BJ (cell line): ENCODE data around the gene GLTPD2. TPM values are rescaled to one million over a fixed set of nuclear protein-coding genes. Genes with fewer than 3 reads are reported as not detected.

Experiments used
- CTCF ChIA-PET: fragments of 350-600 bp; formaldehyde crosslinking; extraction: SDS; loops from one replicate; lab custom pipeline; 2021; ENCODE audit warnings: antibody characterized with exemption, inconsistent platforms; lab: Yijun Ruan, JAX
- POLR2A ChIA-PET: fragments of 300-600 bp; sonication (Branson Sonifier 250); formaldehyde crosslinking; extraction: SDS; loops from one replicate; lab custom pipeline; 2021; ENCODE audit warnings: antibody characterized with exemption; lab: Charles Lee
- DNase-seq: peaks from one replicate; pipeline ENCODE4 v3.0.0-alpha.2; 2011; ENCODE audit warnings: low read depth
- H3K27me3 ChIP-seq: 2 replicates; pipeline ENCODE4 v1.6.0; 2011; ENCODE audit warnings: low read length; ENCODE audit not compliant: control insufficient read depth, insufficient read depth
- H3K36me3 ChIP-seq: 2 replicates; pipeline ENCODE4 v1.5.1; 2011; ENCODE audit warnings: low read length; ENCODE audit not compliant: control insufficient read depth, insufficient read depth
- H3K4me3 ChIP-seq: 2 replicates; pipeline ENCODE4 v1.5.1; 2011; ENCODE audit warnings: low read depth, mild to moderate bottlenecking, control low read depth, low read length
- polyA plus RNA-seq: library from polyadenylated mRNA; depleted of rRNA; stranded (reverse); fragments of >200 nt; gene quantifications from 2 replicates; pipeline ENCODE4 v1.2.3, GENCODE V29; 2011
- TF ChIP-seq, protein P1 (sequence below): IDR thresholded peaks from 2 replicates; pipeline ENCODE4 v1.5.1; 2011; ENCODE audit warnings: low read depth, mild to moderate bottlenecking, control low read depth, inconsistent platforms, low read length, moderate library complexity; ENCODE audit not compliant: insufficient read depth

The GLTPD2 gene
- polyA plus RNA-seq, 1 experiment, result not detected

DNA sequence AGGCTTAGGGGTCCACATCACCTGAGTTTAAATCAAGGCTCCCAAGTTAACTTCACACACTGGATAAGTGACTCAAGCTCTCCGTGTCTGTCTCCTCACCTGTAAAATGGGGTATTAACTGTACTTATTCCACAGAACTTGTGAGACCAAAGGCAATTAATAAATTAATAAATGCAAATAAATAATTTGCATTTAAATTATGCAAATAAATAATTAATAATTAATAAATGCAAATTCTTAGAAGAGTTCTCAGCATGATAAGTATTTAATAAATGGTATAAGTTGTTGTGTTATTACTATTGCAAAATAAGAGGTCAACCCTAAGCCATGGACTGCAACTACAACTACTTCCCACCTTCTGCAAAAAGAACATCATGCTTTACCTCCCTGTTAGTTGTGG, 35.4 kb upstream of the GLTPD2 start:
- POLR2A ChIA-PET, result no interaction called here
- peaks cover 11% of the 10 kb centered on the region for H3K27me3 ChIP-seq
- CTCF ChIA-PET, result no interaction called here
- DNase-seq, result no peak
- H3K36me3 ChIP-seq, result no peaks in the 10 kb centered on the region
- TF ChIP-seq, protein P1, sequence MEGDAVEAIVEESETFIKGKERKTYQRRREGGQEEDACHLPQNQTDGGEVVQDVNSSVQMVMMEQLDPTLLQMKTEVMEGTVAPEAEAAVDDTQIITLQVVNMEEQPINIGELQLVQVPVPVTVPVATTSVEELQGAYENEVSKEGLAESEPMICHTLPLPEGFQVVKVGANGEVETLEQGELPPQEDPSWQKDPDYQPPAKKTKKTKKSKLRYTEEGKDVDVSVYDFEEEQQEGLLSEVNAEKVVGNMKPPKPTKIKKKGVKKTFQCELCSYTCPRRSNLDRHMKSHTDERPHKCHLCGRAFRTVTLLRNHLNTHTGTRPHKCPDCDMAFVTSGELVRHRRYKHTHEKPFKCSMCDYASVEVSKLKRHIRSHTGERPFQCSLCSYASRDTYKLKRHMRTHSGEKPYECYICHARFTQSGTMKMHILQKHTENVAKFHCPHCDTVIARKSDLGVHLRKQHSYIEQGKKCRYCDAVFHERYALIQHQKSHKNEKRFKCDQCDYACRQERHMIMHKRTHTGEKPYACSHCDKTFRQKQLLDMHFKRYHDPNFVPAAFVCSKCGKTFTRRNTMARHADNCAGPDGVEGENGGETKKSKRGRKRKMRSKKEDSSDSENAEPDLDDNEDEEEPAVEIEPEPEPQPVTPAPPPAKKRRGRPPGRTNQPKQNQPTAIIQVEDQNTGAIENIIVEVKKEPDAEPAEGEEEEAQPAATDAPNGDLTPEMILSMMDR, result no peak
- no peak overlapping the region for H3K4me3 ChIP-seq

DNA sequence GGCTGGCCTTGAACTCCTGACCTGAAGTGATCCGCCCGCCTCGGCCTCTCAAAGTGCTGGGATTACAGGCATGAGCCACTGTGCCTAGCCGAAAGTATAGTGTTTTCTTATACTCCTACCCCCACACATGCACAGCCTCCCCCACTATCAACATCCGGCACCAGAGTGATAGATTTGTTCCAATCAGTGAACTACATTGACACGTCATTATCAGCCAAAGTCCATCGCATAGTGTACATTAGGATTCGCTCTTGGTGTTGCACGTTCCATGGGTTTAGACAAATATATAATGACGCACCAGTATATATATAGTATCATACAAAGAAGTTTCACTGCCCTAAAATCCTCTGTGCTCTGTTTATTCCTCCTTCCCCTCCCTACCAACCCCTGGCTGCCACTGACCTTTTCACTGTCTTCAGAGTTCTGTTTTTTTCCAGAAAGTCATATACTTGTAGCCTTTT, 29.0 kb upstream of the GLTPD2 start:
- no peak overlapping the region for H3K4me3 ChIP-seq
- POLR2A ChIA-PET, result no interaction called here

DNA sequence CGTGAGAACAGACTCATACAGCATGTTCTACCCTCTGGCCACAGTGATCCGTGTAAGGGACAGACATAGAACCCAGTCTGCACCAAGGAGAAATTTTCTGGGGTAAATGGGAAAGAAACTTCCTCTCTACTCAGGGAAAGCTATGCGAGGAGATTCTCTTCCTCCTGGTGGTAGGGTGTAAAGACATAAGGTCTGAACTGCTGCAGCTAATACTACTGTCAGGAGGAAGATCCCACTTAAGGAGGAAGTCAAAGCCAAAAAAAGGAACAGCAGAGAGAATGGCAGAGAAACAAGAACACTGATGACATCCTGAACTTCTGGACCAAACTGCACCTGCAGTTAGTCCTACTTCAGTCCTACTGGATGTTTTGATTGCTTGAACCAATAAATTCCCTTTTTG, 24.2 kb upstream of the GLTPD2 start:
- POLR2A ChIA-PET, result no interaction called here

More for the DNA sequence above, 29.0 kb upstream of the GLTPD2 start:
- CTCF ChIA-PET, result no interaction called here
- DNase-seq, result no peak
- H3K27me3 ChIP-seq, result peaks cover 8% of the 10 kb centered on the region
- H3K36me3 ChIP-seq, result no peaks in the 10 kb centered on the region
- TF ChIP-seq, protein P1, result no peak

DNA sequence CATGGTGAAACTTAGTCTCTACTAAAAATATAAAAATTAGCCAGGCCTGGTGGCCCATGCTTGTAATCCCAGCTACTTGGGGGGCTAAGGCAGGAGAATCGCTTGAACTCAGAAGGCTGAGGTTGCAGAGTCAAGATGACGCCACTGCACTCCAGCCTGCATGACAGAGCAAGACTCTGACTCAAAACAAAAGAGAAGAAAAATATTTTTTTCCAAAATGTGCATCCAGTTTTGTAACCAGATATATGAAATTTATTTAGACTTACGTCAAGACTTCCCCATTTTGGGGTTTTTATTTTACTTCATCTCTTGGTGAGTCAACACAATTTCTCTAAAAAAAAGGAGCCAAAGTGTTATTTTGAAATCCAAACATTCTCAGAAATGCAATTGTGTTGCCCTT, 22.6 kb upstream of the GLTPD2 start:
- DNase-seq, result no peak
- Histone ChIP-seq H3K27me3 (peaks cover 3% of the 10 kb centered on the region; the same call in 1 of the 2 replicates), H3K36me3 (no peaks in the 10 kb centered on the region), H3K4me3 (no peak overlapping the region)
- TF ChIP-seq, protein P1, result no peak
- ChIA-PET POLR2A (no interaction called here), CTCF (no interaction called here)

More for the DNA sequence above, 24.2 kb upstream of the GLTPD2 start:
- Histone ChIP-seq H3K27me3 (peaks cover 7% of the 10 kb centered on the region), H3K36me3 (no peaks in the 10 kb centered on the region), H3K4me3 (no peak overlapping the region)
- CTCF ChIA-PET, result interaction anchor here (1.0 kb wide), 1 partner anchor 10 kb away, joined by 3 read pairs; no protein-coding TSS in a partner anchor
- DNase-seq, result no peak
- TF ChIP-seq, protein P1, result no peak

DNA sequence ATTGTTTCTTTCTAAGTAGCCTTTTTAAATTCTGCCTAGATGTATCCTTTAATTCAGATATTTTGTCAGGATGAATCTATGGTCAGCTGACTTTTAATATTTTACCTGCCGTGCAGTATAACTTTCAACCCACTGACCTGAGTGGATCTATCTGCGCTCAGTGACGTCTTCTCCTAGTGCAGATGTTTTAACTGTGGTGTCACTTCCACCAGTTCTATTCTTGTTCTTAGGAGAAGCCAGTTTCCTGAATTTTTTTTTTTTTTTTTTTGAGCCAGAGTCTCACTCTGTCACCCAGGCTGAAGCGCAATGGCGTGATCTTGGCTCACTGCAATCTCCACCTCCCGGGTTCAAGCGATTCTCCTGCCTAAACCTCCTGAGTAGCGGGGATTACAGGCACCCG, 22.0 kb upstream of the GLTPD2 start:
- POLR2A ChIA-PET, result no interaction called here
- CTCF ChIA-PET, result interaction anchor here (0.6 kb wide), 1 partner anchor 159 kb away, joined by 3 read pairs; no protein-coding TSS in a partner anchor

More for the DNA sequence above, 22.0 kb upstream of the GLTPD2 start:
- TF ChIP-seq, protein P1, result no peak
- DNase-seq, result no peak
- Histone ChIP-seq H3K4me3 (no peak overlapping the region), H3K36me3 (no peaks in the 10 kb centered on the region), H3K27me3 (peaks cover 3% of the 10 kb centered on the region; the same call in 1 of the 2 replicates)
